Stimulated activated CD4-positive, alpha-beta T cell treated with anti-CD3 and anti-CD28 coated beads, Interleukin-15, amount 100 ng/mL, for 48 hours (primary cell): Measurements from ENCODE around the gene ERGIC3.
"Not testable (repeated sequence)": the region's sequence is repeated elsewhere in the genome, so short reads cannot be mapped to it uniquely, and the experiment has no call there.

Experiments used
- DNase-seq, 2 donors: peaks; one replicate each; pipeline ENCODE4 v3.0.0-alpha.2; 2020; ENCODE audit warnings: low read depth in 2 of 2

Gene ERGIC3

GRCh38 chr20:35518955-35519354 lies 22.9 kb upstream of the ERGIC3 start:
- DNase-seq, result no peak

- DNase-seq, result peak in 1 of 2 donors; percentile 9
These were observed 18.5 kb upstream of the ERGIC3 start for GRCh38 chr20:35523298-35523888.

DNA sequence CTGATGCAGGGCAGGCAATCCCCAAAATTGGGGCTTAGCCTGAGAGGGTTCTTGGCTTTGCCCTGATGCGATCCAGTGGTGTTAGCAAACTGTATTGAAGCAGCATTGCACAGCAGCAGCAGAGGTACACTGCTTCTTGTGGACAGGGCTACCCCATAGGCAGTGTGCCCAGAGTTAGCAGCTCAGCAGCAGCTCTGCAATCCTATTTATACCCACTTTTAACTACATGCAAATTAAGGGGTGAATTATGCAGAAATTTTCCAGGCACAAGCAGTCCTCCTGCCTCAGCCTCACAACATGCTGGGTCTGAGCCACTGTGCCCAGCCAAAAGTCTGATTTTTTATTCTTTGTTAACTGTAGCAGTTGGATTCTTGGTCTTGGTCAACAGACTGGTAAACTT lies 16.2 kb upstream of the ERGIC3 start:
- no peak for DNase-seq

- no peak for DNase-seq
These were observed 14.6 kb upstream of the ERGIC3 start for GRCh38 chr20:35527122-35527769.

DNA sequence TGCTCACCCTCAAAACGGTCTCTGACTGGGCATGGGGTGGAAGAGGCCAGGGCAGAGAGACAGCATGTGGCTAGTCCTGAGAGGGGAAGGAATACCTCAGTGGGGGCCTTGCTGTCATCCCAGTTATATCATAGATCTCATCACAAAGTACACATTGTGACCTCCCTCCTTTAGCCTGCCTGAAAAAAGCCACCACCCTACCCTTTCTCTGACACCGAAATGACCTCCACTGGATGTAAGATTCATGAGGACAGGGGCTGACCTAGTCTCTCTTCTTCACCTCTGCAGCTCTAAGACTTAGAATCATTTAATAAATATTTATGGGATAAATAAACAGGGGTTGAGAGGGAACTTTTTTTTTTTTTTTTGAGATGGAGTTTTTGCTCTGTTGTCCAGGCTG lies 12.3 kb upstream of the ERGIC3 start, which contains the start of gene C20orf173:
Gene C20orf173 (minus strand): TSS at position 101 of the 400 bp plus-strand sequence. CDS start 279 bp downstream, outside the sequence.
- no peak for DNase-seq

GRCh38 chr20:35539756-35540212 lies 2.1 kb upstream of the ERGIC3 start:
- no peak for DNase-seq

DNA sequence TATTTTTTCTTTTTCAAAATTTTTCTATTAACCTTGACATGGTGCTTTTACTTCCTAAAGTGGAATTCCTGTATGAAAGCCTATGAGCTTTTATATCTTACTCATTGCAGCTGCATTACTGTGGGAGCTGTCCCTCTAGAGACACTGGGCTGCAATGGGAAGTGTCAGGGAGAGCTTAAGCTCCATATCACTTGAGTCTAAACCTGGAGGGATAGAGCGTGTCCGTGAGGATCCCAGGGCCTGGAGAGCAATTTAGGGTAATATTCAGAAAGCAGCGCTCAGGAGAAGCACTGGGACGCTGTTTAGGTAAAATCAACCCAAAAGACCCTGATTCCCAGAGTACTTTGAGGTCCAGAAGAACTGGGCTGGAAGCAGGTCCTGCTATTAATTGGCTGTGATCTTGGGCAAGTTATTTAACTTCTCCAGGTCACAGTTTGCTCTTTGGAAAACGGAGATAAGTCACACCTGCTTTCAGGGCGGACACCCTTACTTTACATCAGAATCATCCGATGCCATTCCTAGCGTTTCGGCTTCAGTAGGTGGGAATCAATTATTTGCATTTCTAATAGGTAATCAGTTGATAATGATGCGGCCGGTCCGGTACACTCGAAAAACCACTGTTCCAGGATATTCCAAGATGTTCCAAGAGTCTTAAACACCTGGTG lies 628 bp upstream of the ERGIC3 start:
- DNase-seq, result no peak

DNA sequence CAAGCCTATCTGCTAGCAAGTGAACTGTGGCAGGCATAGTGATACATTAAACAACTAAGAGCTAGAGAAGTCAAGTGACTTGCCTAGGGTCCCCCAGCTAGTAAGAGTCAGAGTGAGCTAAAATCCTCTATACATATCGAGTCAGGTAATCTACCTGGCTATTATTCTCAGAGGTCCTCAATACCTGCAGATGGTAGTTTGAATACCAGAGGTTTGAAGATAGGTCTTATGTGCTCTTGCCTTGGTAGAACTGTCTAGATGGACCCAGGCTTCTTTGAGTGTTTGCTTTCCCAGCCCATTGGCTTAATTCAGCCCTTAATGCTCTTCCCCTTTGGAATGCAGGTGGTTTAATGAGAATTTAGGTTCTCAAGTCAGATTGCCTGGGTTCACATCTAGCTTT lies 1.1 kb downstream of the ERGIC3 start:
- DNase-seq, result no peak

- no peak for DNase-seq
These were observed 2.6 kb downstream of the ERGIC3 start for GRCh38 chr20:35544436-35544835.

- DNase-seq, result not testable (repeated sequence)
These were observed 3.1 kb downstream of the ERGIC3 start for GRCh38 chr20:35544941-35545340.

DNA sequence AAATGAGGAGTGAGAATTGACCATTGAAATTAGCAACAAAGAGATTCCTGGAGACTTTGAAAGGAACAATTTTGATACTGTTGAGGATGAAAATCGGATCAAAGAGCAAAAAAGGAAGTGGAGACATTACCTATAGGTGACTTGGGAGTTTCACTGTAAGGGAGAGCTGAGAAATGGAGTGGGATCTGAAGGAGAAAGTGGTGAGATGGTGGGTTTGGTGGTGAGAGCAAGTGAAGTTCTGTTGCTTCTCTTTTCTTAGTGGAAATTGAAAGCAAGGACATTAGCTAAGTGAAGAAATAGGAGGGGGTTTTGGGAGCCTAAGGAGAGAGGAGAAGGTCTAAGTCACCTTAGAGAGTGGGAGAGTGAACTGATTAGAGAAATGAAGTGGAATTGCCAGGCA lies 4.2 kb downstream of the ERGIC3 start:
- DNase-seq, result no peak

DNA sequence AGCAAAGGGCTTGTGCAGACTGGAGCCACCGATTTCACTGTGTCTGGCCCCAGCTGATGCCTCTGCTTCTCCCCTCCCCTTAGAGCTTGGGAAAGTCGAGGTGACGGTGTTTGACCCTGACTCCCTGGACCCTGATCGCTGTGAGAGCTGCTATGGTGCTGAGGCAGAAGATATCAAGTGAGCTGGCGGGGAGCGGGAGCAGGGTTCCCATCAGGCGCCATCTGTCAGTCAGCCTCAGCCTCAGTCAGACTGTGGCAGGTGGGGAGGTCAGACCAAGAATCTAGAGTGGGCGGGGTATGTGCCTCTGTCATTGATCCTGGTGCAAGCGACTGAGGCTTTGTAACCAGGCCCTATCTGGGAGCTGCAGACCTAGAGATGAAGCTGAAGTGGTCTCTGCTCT lies 5.5 kb downstream of the ERGIC3 start:
- no peak for DNase-seq

GRCh38 chr20:35551503-35551902 lies 9.6 kb downstream of the ERGIC3 start:
- DNase-seq, result no peak

- no peak for DNase-seq
These were observed 11.0 kb downstream of the ERGIC3 start for GRCh38 chr20:35552914-35553313.

GRCh38 chr20:35555461-35555860 lies 13.6 kb downstream of the ERGIC3 start:
- DNase-seq, result not testable (repeated sequence)

DNA sequence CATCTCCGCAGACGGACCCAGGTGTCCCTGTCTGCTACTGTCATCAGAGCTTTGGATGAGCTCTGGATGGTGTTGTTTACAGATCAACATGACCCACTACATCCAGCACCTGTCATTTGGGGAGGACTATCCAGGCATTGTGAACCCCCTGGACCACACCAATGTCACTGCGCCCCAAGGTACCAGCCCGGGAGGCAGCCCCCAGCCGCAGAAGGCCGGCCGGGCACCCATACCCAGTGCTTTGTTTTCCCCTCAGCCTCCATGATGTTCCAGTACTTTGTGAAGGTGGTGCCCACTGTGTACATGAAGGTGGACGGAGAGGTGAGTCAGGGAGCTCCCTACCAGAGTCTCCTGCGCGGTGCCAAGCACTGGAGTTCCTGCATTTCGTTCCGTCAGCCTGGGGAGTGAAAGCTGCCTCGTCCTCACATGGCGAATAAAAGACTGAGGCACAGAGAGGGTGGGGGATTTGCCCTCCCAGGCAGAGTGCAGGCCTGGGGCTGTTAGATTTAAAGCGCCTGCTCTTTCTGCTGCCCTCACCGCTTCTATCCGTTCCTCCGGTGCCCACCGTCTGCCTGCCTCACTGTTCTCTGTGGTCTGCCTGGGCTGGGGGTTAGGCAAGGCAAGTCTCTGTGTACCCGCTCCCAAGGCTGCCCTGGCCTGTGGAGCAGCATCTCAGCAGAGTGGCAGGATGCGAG lies 14.2 kb downstream of the ERGIC3 start:
- DNase-seq, result no peak

DNA sequence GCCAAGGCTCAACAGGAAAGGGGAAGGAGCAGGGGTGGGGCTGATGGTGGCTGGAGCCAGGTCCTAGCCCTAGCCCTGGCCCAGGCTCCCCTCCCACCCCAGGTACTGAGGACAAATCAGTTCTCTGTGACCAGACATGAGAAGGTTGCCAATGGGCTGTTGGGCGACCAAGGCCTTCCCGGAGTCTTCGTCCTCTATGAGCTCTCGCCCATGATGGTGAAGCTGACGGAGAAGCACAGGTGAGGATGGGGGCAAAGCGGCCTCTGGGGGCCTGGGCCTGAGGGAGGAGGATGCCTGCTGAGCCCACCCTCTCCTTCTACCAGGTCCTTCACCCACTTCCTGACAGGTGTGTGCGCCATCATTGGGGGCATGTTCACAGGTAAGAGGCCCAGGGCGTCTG lies 15.0 kb downstream of the ERGIC3 start:
- DNase-seq, result no peak

GRCh38 chr20:35558451-35558850 lies 16.6 kb downstream of the ERGIC3 start:
- DNase-seq, result no peak

DNA sequence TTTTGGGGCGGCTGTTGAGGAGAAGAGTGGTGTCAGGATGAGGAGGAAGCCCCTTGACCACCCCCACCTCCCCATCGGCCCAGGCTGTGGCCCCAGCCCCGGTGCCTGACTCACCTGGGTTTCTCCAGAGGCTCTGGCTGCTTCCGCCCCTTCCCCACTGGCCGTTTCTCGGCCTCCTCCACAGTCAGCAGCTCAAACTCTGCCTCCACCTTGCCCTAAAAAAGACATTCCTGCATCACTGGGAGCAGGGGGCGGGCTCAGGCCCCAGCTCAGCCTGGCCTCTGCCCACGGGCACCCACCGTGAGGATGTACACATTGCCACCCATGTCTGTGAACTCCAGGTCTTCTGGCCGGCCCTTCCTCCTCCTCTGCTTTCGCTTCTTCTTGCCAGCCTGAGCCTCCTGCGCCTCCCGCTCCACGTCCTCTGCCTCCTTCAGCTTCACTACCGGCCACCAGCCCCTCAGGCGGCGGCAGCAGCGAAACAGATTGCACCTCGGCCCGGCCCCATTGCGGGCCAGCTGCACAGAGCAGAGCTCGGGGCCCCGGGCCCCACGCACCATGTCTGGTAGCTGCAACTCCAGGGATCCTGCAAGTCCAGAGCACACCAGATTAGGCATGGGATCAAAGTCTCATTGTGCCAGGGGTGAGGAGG lies 17.3 kb downstream of the ERGIC3 start:
- DNase-seq, result no peak

- DNase-seq, result no peak
These were observed 18.2 kb downstream of the ERGIC3 start for GRCh38 chr20:35560105-35560511.

DNA sequence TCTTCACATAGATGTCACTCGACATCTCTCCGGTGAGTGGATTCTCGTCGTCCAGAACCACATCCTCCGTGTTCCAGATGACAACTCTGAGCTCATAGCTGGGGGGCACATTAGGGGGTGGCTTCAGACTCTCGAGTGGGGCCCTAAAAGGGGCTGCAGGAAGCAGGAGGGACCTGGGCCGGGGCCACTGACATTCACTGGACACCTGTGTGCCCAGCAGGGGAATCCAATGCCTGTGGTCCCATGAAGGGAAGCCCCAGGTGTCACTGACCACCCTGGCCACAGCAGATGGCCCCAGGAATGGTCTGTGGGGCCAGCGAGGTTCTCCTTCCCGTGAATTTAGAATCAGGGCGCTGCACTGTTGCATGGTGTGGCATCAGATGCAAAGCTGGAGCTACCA lies 18.7 kb downstream of the ERGIC3 start:
- DNase-seq, result no peak

GRCh38 chr20:35561268-35561667 lies 19.4 kb downstream of the ERGIC3 start:
- no peak for DNase-seq
